ENCODE results near the gene MRPL11.

MRPL11 gene

GRCh38 chr11:66438504-66439466, at the start of gene MRPL11:
Gene MRPL11, minus strand, starts transcription at chr11:66438848. Its CDS starts 94 bp downstream, at chr11:66438754.
- DNase-seq: peak; percentile 86

- DNase-seq: no peak
Observed at GRCh38 chr11:66484806-66485380, 46.2 kb upstream of the MRPL11 start.

GRCh38 chr11:66480117-66480938, 41.7 kb upstream of the MRPL11 start, which contains the start of gene DPP3:
Gene DPP3, plus strand, starts transcription at chr11:66480434. Its CDS starts 1,767 bp downstream, at chr11:66482201.
- peak; percentile 93 for DNase-seq

- no peak for DNase-seq
Observed at GRCh38 chr11:66479394-66480116, 40.9 kb upstream of the MRPL11 start.

- peak; percentile 22 for DNase-seq
Observed at GRCh38 chr11:66478729-66479393, 40.2 kb upstream of the MRPL11 start.

- DNase-seq: no peak
Observed at GRCh38 chr11:66477263-66478201, 38.9 kb upstream of the MRPL11 start.

- no peak for DNase-seq
Observed at GRCh38 chr11:66476841-66477251, 38.2 kb upstream of the MRPL11 start.

GRCh38 chr11:66476173-66476840, 37.7 kb upstream of the MRPL11 start:
- DNase-seq: no peak

GRCh38 chr11:66475349-66476172, 36.9 kb upstream of the MRPL11 start:
- DNase-seq: no peak

GRCh38 chr11:66473608-66474515, 35.2 kb upstream of the MRPL11 start:
- DNase-seq: no peak

GRCh38 chr11:66473167-66473566, 34.5 kb upstream of the MRPL11 start:
- no peak for DNase-seq

- no peak for DNase-seq
Observed at GRCh38 chr11:66472054-66472453, 33.4 kb upstream of the MRPL11 start.

GRCh38 chr11:66471142-66471541, 32.5 kb upstream of the MRPL11 start:
- no peak for DNase-seq

GRCh38 chr11:66470015-66470414, 31.4 kb upstream of the MRPL11 start:
- no peak for DNase-seq

- DNase-seq: no peak
Observed at GRCh38 chr11:66469441-66469840, 30.8 kb upstream of the MRPL11 start.

- DNase-seq: no peak
Observed at GRCh38 chr11:66468691-66469090, 30.0 kb upstream of the MRPL11 start.

- no peak for DNase-seq
Observed at GRCh38 chr11:66467756-66468155, 29.1 kb upstream of the MRPL11 start.

- DNase-seq: peak; percentile 24
Observed at GRCh38 chr11:66467034-66467659, 28.5 kb upstream of the MRPL11 start.

Measured in stimulated activated CD4-positive, alpha-beta T cell treated with anti-CD3 and anti-CD28 coated beads, Interleukin-12 subunit alpha, Interleukin-12 subunit beta, amount 100 ng/mL, for 4 hours (primary cell).